ENCODE measurements around the gene RIOX2.

Gene RIOX2

GRCh38 chr3:97994328-97994945, 22.2 kb upstream of the RIOX2 start:
- Histone ChIP-seq H2AFZ (ENCODE audit: low read length) (no peak overlapping the region), H3K4me3 (ENCODE audit: low read length) (no peak overlapping the region), H3K9ac (ENCODE audit: low read length) (no peak overlapping the region), H3K27ac (ENCODE audit: low read length) (no peak overlapping the region), H4K20me1 (ENCODE audit: insufficient read depth, low read length) (no peaks in the 10 kb centered on the region), H3K27me3 (replicated peaks; ENCODE audit: insufficient read depth, low read length) (no peaks in the 10 kb centered on the region), H3K4me2 (ENCODE audit: low read depth, low read length) (no peak overlapping the region), H3K9me2 (replicated peaks; ENCODE audit: insufficient read depth, low read length) (no peaks in the 10 kb centered on the region), H3K36me3 (replicated peaks; ENCODE audit: insufficient read depth, low read length) (no peaks in the 10 kb centered on the region), H3K79me2 (ENCODE audit: low read length) (no peaks in the 10 kb centered on the region), H3K9me3 (replicated peaks; ENCODE audit: insufficient read depth, low read length) (no peaks in the 10 kb centered on the region), H3K4me1 (ENCODE audit: low read length) (peaks cover 15% of the 10 kb centered on the region), H3F3A (ENCODE audit: insufficient read depth, low read length) (no peaks in the 10 kb centered on the region)
- no peak for DNase-seq
- no peak for TF ChIP-seq EZH2phosphoT487 (IDR thresholded peaks at IDR 0.05; ENCODE audit: low read length)
- no peak for TF ChIP-seq EZH2 (optimal IDR thresholded peaks at IDR 0.05; ENCODE audit: low read depth, low read length)
- TF ChIP-seq CTCF (IDR thresholded peaks at IDR 0.05; ENCODE audit: low read length), result no peak

- H3K9me3 ChIP-seq (replicated peaks; ENCODE audit: insufficient read depth, low read length), result no peaks in the 10 kb centered on the region
- no peaks in the 10 kb centered on the region for H3F3A ChIP-seq (ENCODE audit: insufficient read depth, low read length)
- no peak overlapping the region for H3K27ac ChIP-seq (ENCODE audit: low read length)
- no peak overlapping the region for H3K4me2 ChIP-seq (ENCODE audit: low read depth, low read length)
- no peaks in the 10 kb centered on the region for H3K27me3 ChIP-seq (replicated peaks; ENCODE audit: insufficient read depth, low read length)
- no peak overlapping the region for H3K9ac ChIP-seq (ENCODE audit: low read length)
- no peaks in the 10 kb centered on the region for H3K79me2 ChIP-seq (ENCODE audit: low read length)
- H3K4me1 ChIP-seq (ENCODE audit: low read length), result peaks cover 15% of the 10 kb centered on the region
- H3K4me3 ChIP-seq (ENCODE audit: low read length), result no peak overlapping the region
- H3K9me2 ChIP-seq (replicated peaks; ENCODE audit: insufficient read depth, low read length), result no peaks in the 10 kb centered on the region
- H4K20me1 ChIP-seq (ENCODE audit: insufficient read depth, low read length), result no peaks in the 10 kb centered on the region
- TF ChIP-seq EZH2phosphoT487 (IDR thresholded peaks at IDR 0.05; ENCODE audit: low read length) (no peak), EZH2 (optimal IDR thresholded peaks at IDR 0.05; ENCODE audit: low read depth, low read length) (no peak), CTCF (IDR thresholded peaks at IDR 0.05; ENCODE audit: low read length) (no peak)
- H2AFZ ChIP-seq (ENCODE audit: low read length), result no peak overlapping the region
- no peaks in the 10 kb centered on the region for H3K36me3 ChIP-seq (replicated peaks; ENCODE audit: insufficient read depth, low read length)
- DNase-seq, result no peak
These were observed 21.3 kb upstream of the RIOX2 start for GRCh38 chr3:97993526-97993925.

- no peaks in the 10 kb centered on the region for H3K9me3 ChIP-seq (replicated peaks; ENCODE audit: insufficient read depth, low read length)
- no peak overlapping the region for H2AFZ ChIP-seq (ENCODE audit: low read length)
- H3K79me2 ChIP-seq (ENCODE audit: low read length), result no peaks in the 10 kb centered on the region
- no peaks in the 10 kb centered on the region for H4K20me1 ChIP-seq (ENCODE audit: insufficient read depth, low read length)
- H3K9ac ChIP-seq (ENCODE audit: low read length), result no peak overlapping the region
- no peak overlapping the region for H3K4me3 ChIP-seq (ENCODE audit: low read length)
- no peak for TF ChIP-seq EZH2phosphoT487 (IDR thresholded peaks at IDR 0.05; ENCODE audit: low read length)
- no peak for TF ChIP-seq EZH2 (optimal IDR thresholded peaks at IDR 0.05; ENCODE audit: low read depth, low read length)
- H3K27me3 ChIP-seq (replicated peaks; ENCODE audit: insufficient read depth, low read length), result no peaks in the 10 kb centered on the region
- no peak overlapping the region for H3K27ac ChIP-seq (ENCODE audit: low read length)
- no peak overlapping the region for H3K4me2 ChIP-seq (ENCODE audit: low read depth, low read length)
- H3K9me2 ChIP-seq (replicated peaks; ENCODE audit: insufficient read depth, low read length), result no peaks in the 10 kb centered on the region
- DNase-seq, result no peak
- no peaks in the 10 kb centered on the region for H3F3A ChIP-seq (ENCODE audit: insufficient read depth, low read length)
- H3K4me1 ChIP-seq (ENCODE audit: low read length), result peaks cover 15% of the 10 kb centered on the region
- H3K36me3 ChIP-seq (replicated peaks; ENCODE audit: insufficient read depth, low read length), result no peaks in the 10 kb centered on the region
These were observed 20.4 kb upstream of the RIOX2 start for GRCh38 chr3:97992547-97993173.

- H3K4me2 ChIP-seq (ENCODE audit: low read depth, low read length), result no peak overlapping the region
- TF ChIP-seq CTCF (IDR thresholded peaks at IDR 0.05; ENCODE audit: low read length) (no peak), EZH2 (optimal IDR thresholded peaks at IDR 0.05; ENCODE audit: low read depth, low read length) (no peak), EZH2phosphoT487 (IDR thresholded peaks at IDR 0.05; ENCODE audit: low read length) (no peak)
- H4K20me1 ChIP-seq (ENCODE audit: insufficient read depth, low read length), result no peaks in the 10 kb centered on the region
- DNase-seq, result no peak
- H3K9ac ChIP-seq (ENCODE audit: low read length), result no peak overlapping the region
- no peaks in the 10 kb centered on the region for H3K27me3 ChIP-seq (replicated peaks; ENCODE audit: insufficient read depth, low read length)
- no peak overlapping the region for H3K27ac ChIP-seq (ENCODE audit: low read length)
- no peaks in the 10 kb centered on the region for H3K9me2 ChIP-seq (replicated peaks; ENCODE audit: insufficient read depth, low read length)
- H3K79me2 ChIP-seq (ENCODE audit: low read length), result no peaks in the 10 kb centered on the region
- no peaks in the 10 kb centered on the region for H3K9me3 ChIP-seq (replicated peaks; ENCODE audit: insufficient read depth, low read length)
- H2AFZ ChIP-seq (ENCODE audit: low read length), result no peak overlapping the region
- peaks cover 15% of the 10 kb centered on the region for H3K4me1 ChIP-seq (ENCODE audit: low read length)
- H3F3A ChIP-seq (ENCODE audit: insufficient read depth, low read length), result no peaks in the 10 kb centered on the region
- H3K36me3 ChIP-seq (replicated peaks; ENCODE audit: insufficient read depth, low read length), result no peaks in the 10 kb centered on the region
- H3K4me3 ChIP-seq (ENCODE audit: low read length), result no peak overlapping the region
These were observed 19.1 kb upstream of the RIOX2 start for GRCh38 chr3:97991293-97991682.
